ENCODE data around the gene WDFY2. TPM values are rescaled to one million over a fixed set of nuclear protein-coding genes. Genes with fewer than 3 reads are reported as not detected.

WDFY2 gene
- total RNA-seq, 1 donor from 2014 or later, result 3.9 TPM

- Mint-ChIP-seq H3K9me3 (ENCODE audit: low read depth) (no peaks in the 10 kb centered on the region), H3K27ac (ENCODE audit: unreplicated experiment) (no peak overlapping the region), H3K4me3 (ENCODE audit: unreplicated experiment) (no peak overlapping the region), H3K36me3 (ENCODE audit: low read depth) (no peaks in the 10 kb centered on the region), H3K4me1 (ENCODE audit: low read depth) (no peaks in the 10 kb centered on the region), H3K27me3 (ENCODE audit: low read depth) (no peaks in the 10 kb centered on the region)
- TF ChIP-seq CTCF (IDR thresholded peaks at IDR 0.05), result no peak
- no peak for DNase-seq (ENCODE audit: low spot score)
Observed at GRCh38 chr13:51782026-51782710, 197.9 kb downstream of the WDFY2 start.

GRCh38 chr13:51783428-51784094, 199.3 kb downstream of the WDFY2 start:
- no peaks in the 10 kb centered on the region for H3K36me3 Mint-ChIP-seq (ENCODE audit: low read depth)
- no peak for DNase-seq (ENCODE audit: low spot score)
- no peak overlapping the region for H3K4me3 Mint-ChIP-seq (ENCODE audit: unreplicated experiment)
- no peaks in the 10 kb centered on the region for H3K4me1 Mint-ChIP-seq (ENCODE audit: low read depth)
- no peak for TF ChIP-seq CTCF (IDR thresholded peaks at IDR 0.05)
- no peaks in the 10 kb centered on the region for H3K9me3 Mint-ChIP-seq (ENCODE audit: low read depth)
- no peaks in the 10 kb centered on the region for H3K27me3 Mint-ChIP-seq (ENCODE audit: low read depth)
- H3K27ac Mint-ChIP-seq (ENCODE audit: unreplicated experiment), result no peak overlapping the region

GRCh38 chr13:51784097-51784496, 199.8 kb downstream of the WDFY2 start:
- no peaks in the 10 kb centered on the region for H3K36me3 Mint-ChIP-seq (ENCODE audit: low read depth)
- no peaks in the 10 kb centered on the region for H3K27me3 Mint-ChIP-seq (ENCODE audit: low read depth)
- H3K4me1 Mint-ChIP-seq (ENCODE audit: low read depth), result no peaks in the 10 kb centered on the region
- no peak overlapping the region for H3K4me3 Mint-ChIP-seq (ENCODE audit: unreplicated experiment)
- no peak for DNase-seq (ENCODE audit: low spot score)
- H3K27ac Mint-ChIP-seq (ENCODE audit: unreplicated experiment), result no peak overlapping the region
- H3K9me3 Mint-ChIP-seq (ENCODE audit: low read depth), result no peaks in the 10 kb centered on the region
- no peak for TF ChIP-seq CTCF (IDR thresholded peaks at IDR 0.05)

GRCh38 chr13:51785712-51786424, 201.6 kb downstream of the WDFY2 start:
- Mint-ChIP-seq H3K4me1 (ENCODE audit: low read depth) (no peaks in the 10 kb centered on the region), H3K4me3 (ENCODE audit: unreplicated experiment) (no peak overlapping the region)
- TF ChIP-seq CTCF (IDR thresholded peaks at IDR 0.05), result no peak

GRCh38 chr13:51786425-51787265, 202.4 kb downstream of the WDFY2 start:
- no peak for TF ChIP-seq CTCF (IDR thresholded peaks at IDR 0.05)
- no peak overlapping the region for H3K27ac Mint-ChIP-seq (ENCODE audit: unreplicated experiment)
- no peaks in the 10 kb centered on the region for H3K4me1 Mint-ChIP-seq (ENCODE audit: low read depth)
- no peaks in the 10 kb centered on the region for H3K27me3 Mint-ChIP-seq (ENCODE audit: low read depth)
- H3K4me3 Mint-ChIP-seq (ENCODE audit: unreplicated experiment), result no peak overlapping the region
- DNase-seq (ENCODE audit: low spot score), result no peak
- no peaks in the 10 kb centered on the region for H3K9me3 Mint-ChIP-seq (ENCODE audit: low read depth)
- H3K36me3 Mint-ChIP-seq (ENCODE audit: low read depth), result peaks cover 2% of the 10 kb centered on the region

More at GRCh38 chr13:51785712-51786424, 201.6 kb downstream of the WDFY2 start:
- Mint-ChIP-seq H3K9me3 (ENCODE audit: low read depth) (no peaks in the 10 kb centered on the region), H3K27me3 (ENCODE audit: low read depth) (no peaks in the 10 kb centered on the region), H3K36me3 (ENCODE audit: low read depth) (peaks cover 1% of the 10 kb centered on the region), H3K27ac (ENCODE audit: unreplicated experiment) (no peak overlapping the region)
- DNase-seq (ENCODE audit: low spot score), result no peak

All from chondrocyte (in vitro differentiated cells).